ENCODE measurements around the gene ZNF367.
"Not testable (repeated sequence)": the region's sequence is repeated elsewhere in the genome, so short reads cannot be mapped to it uniquely, and the experiment has no call there.

Gene ZNF367

DNA sequence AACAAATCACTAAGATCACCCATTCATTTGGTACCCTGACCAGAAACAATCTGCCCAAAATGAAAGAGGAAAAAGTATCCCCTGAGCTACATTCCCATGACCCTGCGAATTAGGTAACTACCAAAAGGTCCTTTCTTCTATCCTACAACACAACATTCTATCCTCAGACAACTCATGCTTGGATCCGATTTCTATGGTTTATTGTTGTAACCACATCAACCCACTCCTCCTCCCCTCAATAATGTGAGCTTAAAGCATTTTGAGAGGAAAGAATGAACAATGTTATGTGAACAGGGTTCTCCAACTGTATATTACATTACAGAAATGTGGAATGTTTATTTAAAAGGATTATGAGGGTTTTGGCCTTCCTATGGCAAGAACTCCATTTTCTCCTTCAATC lies 38.7 kb downstream of the ZNF367 start:
- Histone ChIP-seq H3K9me2 (replicated peaks; ENCODE audit: low read depth, low read length) (no peaks in the 10 kb centered on the region), H3K27me3 (ENCODE audit: insufficient read depth, low read length, poor library complexity, severe bottlenecking) (no peaks in the 10 kb centered on the region), H3K36me3 (ENCODE audit: insufficient read depth, low read length) (no peaks in the 10 kb centered on the region), H3K4me1 (ENCODE audit: insufficient read depth, low read length, poor library complexity, severe bottlenecking) (no peaks in the 10 kb centered on the region), H3K4me3 (ENCODE audit: low read length, poor library complexity, severe bottlenecking) (no peak overlapping the region), H3K9me3 (ENCODE audit: insufficient read depth, low read depth, low read length) (no peaks in the 10 kb centered on the region), H2AFZ (ENCODE audit: low read length) (no peak overlapping the region), H3F3A (ENCODE audit: low read depth) (no peaks in the 10 kb centered on the region), H3K4me2 (ENCODE audit: low read depth, low read length, poor library complexity, severe bottlenecking) (no peak overlapping the region), H4K20me1 (ENCODE audit: insufficient read depth, low read length, poor library complexity, severe bottlenecking) (no peaks in the 10 kb centered on the region), H3K9ac (ENCODE audit: low read depth, low read length, poor library complexity, severe bottlenecking) (no peak overlapping the region), H3K79me2 (ENCODE audit: insufficient read depth, low read length) (no peaks in the 10 kb centered on the region)
- no peak for TF ChIP-seq EZH2phosphoT487 (IDR thresholded peaks at IDR 0.05; ENCODE audit: borderline replicate concordance)
- TF ChIP-seq, protein P1, sequence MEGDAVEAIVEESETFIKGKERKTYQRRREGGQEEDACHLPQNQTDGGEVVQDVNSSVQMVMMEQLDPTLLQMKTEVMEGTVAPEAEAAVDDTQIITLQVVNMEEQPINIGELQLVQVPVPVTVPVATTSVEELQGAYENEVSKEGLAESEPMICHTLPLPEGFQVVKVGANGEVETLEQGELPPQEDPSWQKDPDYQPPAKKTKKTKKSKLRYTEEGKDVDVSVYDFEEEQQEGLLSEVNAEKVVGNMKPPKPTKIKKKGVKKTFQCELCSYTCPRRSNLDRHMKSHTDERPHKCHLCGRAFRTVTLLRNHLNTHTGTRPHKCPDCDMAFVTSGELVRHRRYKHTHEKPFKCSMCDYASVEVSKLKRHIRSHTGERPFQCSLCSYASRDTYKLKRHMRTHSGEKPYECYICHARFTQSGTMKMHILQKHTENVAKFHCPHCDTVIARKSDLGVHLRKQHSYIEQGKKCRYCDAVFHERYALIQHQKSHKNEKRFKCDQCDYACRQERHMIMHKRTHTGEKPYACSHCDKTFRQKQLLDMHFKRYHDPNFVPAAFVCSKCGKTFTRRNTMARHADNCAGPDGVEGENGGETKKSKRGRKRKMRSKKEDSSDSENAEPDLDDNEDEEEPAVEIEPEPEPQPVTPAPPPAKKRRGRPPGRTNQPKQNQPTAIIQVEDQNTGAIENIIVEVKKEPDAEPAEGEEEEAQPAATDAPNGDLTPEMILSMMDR (conservative IDR thresholded peaks at IDR 0.05; ENCODE audit: low read length) = no peak

DNA sequence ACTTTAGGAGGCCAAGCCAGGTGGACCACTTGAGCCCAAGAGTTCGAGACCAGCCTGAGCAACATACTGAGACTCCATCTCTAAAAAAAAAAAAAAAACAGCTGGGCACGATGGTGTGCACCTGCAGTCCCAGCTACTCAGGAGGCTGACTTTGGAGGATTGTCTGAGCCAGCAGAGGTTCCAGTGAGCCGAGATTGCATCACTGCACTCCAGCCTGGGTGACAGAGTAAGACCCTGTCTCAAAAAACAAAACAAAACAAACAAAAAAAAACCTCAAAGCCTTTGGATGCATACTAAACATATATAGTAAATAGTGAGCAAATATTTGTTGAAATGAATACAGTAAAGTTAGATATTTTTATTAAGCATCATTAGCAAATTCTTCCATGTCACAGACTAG lies 40.0 kb downstream of the ZNF367 start:
- TF ChIP-seq EZH2phosphoT487 (IDR thresholded peaks at IDR 0.05; ENCODE audit: borderline replicate concordance) = no peak
- TF ChIP-seq, protein P1 (conservative IDR thresholded peaks at IDR 0.05; ENCODE audit: low read length) = no peak
- Histone ChIP-seq H3K4me3 (ENCODE audit: low read length, poor library complexity, severe bottlenecking) (no peak overlapping the region), H3K4me1 (ENCODE audit: insufficient read depth, low read length, poor library complexity, severe bottlenecking) (no peaks in the 10 kb centered on the region), H3K4me2 (ENCODE audit: low read depth, low read length, poor library complexity, severe bottlenecking) (no peak overlapping the region), H3K9me3 (ENCODE audit: insufficient read depth, low read depth, low read length) (no peaks in the 10 kb centered on the region), H3K9ac (ENCODE audit: low read depth, low read length, poor library complexity, severe bottlenecking) (no peak overlapping the region), H3F3A (ENCODE audit: low read depth) (no peaks in the 10 kb centered on the region), H4K20me1 (ENCODE audit: insufficient read depth, low read length, poor library complexity, severe bottlenecking) (no peaks in the 10 kb centered on the region), H3K36me3 (ENCODE audit: insufficient read depth, low read length) (no peaks in the 10 kb centered on the region), H2AFZ (ENCODE audit: low read length) (no peak overlapping the region), H3K27me3 (ENCODE audit: insufficient read depth, low read length, poor library complexity, severe bottlenecking) (no peaks in the 10 kb centered on the region), H3K9me2 (replicated peaks; ENCODE audit: low read depth, low read length) (no peaks in the 10 kb centered on the region), H3K79me2 (ENCODE audit: insufficient read depth, low read length) (no peaks in the 10 kb centered on the region)

DNA sequence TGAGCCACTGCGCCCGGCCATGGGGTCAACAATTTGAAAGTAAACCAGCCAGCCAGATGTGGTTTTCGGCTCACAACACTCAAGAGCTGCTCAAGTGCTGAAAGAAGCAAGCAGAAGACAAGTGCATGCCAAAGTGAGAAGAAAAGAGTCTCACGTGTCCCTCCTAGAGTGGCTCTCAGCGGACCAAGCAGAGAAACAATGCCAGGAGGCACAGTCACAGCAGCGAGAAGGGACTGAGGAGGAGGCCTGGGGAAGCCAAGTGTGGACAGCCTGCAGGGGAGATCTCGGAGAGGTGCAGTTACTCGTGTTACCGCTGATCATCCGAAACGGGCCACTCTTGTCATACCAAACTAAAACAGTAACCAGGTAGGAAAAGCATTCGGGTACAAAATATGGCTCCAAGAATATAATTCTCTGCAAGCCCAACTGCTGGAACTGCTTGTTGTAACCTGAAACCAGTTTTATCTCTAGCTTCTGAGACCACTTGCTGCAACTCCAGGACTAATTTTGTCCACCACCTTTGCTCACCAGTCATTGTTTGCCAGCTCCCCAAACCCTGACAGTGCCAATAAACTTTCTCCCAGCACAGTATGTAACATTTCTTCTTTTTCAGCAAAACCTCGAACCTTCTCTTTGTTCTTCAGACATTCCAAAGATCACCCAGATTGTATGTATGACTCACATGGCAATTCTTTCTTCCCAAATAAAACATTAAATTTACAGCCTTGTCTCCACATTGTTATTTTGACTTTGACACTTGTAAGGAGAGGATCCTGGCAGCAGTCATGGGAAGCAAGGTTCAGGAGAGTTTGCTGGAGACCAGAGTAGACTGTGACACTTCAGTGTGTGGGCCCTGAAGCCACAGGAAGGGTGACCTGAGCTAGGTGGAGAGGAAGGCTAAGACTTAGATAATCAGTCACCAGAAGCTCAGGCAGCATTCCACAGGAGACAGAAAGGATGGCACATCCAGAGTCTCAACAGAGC lies 41.0 kb downstream of the ZNF367 start:
- Histone ChIP-seq H3K9me2 (replicated peaks; ENCODE audit: low read depth, low read length) (no peaks in the 10 kb centered on the region), H3K4me1 (ENCODE audit: insufficient read depth, low read length, poor library complexity, severe bottlenecking) (no peaks in the 10 kb centered on the region), H3K36me3 (ENCODE audit: insufficient read depth, low read length) (no peaks in the 10 kb centered on the region), H3K9ac (ENCODE audit: low read depth, low read length, poor library complexity, severe bottlenecking) (no peak overlapping the region), H3K27me3 (ENCODE audit: insufficient read depth, low read length, poor library complexity, severe bottlenecking) (no peaks in the 10 kb centered on the region), H4K20me1 (ENCODE audit: insufficient read depth, low read length, poor library complexity, severe bottlenecking) (no peaks in the 10 kb centered on the region), H2AFZ (ENCODE audit: low read length) (no peak overlapping the region), H3F3A (ENCODE audit: low read depth) (no peaks in the 10 kb centered on the region), H3K79me2 (ENCODE audit: insufficient read depth, low read length) (no peaks in the 10 kb centered on the region), H3K4me3 (ENCODE audit: low read length, poor library complexity, severe bottlenecking) (no peak overlapping the region), H3K9me3 (ENCODE audit: insufficient read depth, low read depth, low read length) (no peaks in the 10 kb centered on the region), H3K4me2 (ENCODE audit: low read depth, low read length, poor library complexity, severe bottlenecking) (no peak overlapping the region)
- no peak for TF ChIP-seq EZH2phosphoT487 (IDR thresholded peaks at IDR 0.05; ENCODE audit: borderline replicate concordance)
- TF ChIP-seq, protein P1 (conservative IDR thresholded peaks at IDR 0.05; ENCODE audit: low read length) = no peak

DNA sequence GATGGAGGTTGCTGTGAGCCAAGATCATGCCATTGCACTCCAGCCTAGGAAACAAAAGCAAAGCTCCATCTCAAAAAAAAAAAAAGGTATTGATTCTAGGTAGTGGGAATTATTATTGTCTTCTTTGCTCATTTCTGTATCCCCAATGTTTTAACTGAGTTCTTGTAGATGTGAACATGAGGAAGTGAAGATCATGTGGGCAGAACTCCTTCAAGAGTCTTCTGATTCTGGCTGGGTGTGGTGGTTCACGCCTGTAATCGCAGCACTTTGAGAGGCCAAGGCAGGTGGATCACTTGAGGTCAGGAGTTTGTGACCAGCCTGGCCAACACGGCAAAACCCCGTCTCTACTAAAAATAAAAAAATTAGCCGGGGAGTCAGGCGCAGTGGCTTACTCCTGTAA lies 42.7 kb downstream of the ZNF367 start:
- H3K4me1 ChIP-seq (ENCODE audit: insufficient read depth, low read length, poor library complexity, severe bottlenecking); H3K9ac ChIP-seq (ENCODE audit: low read depth, low read length, poor library complexity, severe bottlenecking); H2AFZ ChIP-seq (ENCODE audit: low read length); H3K27me3 ChIP-seq (ENCODE audit: insufficient read depth, low read length, poor library complexity, severe bottlenecking); H3K9me2 ChIP-seq (replicated peaks; ENCODE audit: low read depth, low read length); H3K4me3 ChIP-seq (ENCODE audit: low read length, poor library complexity, severe bottlenecking); H3F3A ChIP-seq (ENCODE audit: low read depth); H3K79me2 ChIP-seq (ENCODE audit: insufficient read depth, low read length); H4K20me1 ChIP-seq (ENCODE audit: insufficient read depth, low read length, poor library complexity, severe bottlenecking); H3K9me3 ChIP-seq (ENCODE audit: insufficient read depth, low read depth, low read length); H3K36me3 ChIP-seq (ENCODE audit: insufficient read depth, low read length); H3K4me2 ChIP-seq (ENCODE audit: low read depth, low read length, poor library complexity, severe bottlenecking): not testable (repeated sequence)
